Endothelial cell of umbilical vein (primary cell): ENCODE measurements around the gene GPR25.

Experiments
- EZH2 ChIP-seq: IDR thresholded peaks from 2 replicates; pipeline ENCODE4 v1.6.1; 2012; ENCODE audit warnings: borderline replicate concordance, low read depth, mild to moderate bottlenecking, moderate library complexity, low read length, inconsistent platforms; ENCODE audit not compliant: severe bottlenecking
- FOS ChIP-seq: IDR thresholded peaks from 2 replicates; pipeline ENCODE4 v1.6.1; 2011; ENCODE audit warnings: mild to moderate bottlenecking, low read length, moderate library complexity, borderline replicate concordance; ENCODE audit not compliant: insufficient read depth
- JUN ChIP-seq: IDR thresholded peaks from 2 replicates; pipeline ENCODE4 v1.6.1; 2011; ENCODE audit warnings: borderline replicate concordance, low read depth; ENCODE audit not compliant: insufficient read length, insufficient read depth
- MYC ChIP-seq: IDR thresholded peaks from one replicate; pipeline ENCODE4 v1.6.1; 2011; ENCODE audit warnings: mild to moderate bottlenecking, low read depth, low read length
- POLR2A ChIP-seq: IDR thresholded peaks from 2 replicates; pipeline ENCODE4 v1.6.1; 2012; ENCODE audit warnings: low read depth, mild to moderate bottlenecking, control low read depth, low read length
- POLR2AphosphoS5 ChIP-seq: IDR thresholded peaks from 2 replicates; pipeline ENCODE4 v1.6.1; 2012; ENCODE audit warnings: low read depth, mild to moderate bottlenecking, control low read depth, low read length, moderate library complexity; ENCODE audit not compliant: insufficient read depth
- TF ChIP-seq, protein P1 (sequence below), 2 donors: IDR thresholded peaks; 1 replicate in 1 of 2; 2 replicates in 1 of 2; pipeline ENCODE4 v1.5.1; 2011; ENCODE audit warnings: low read length in 2 of 2, mild to moderate bottlenecking in 2 of 2, moderate library complexity in 2 of 2, control low read depth in 1 of 2, inconsistent platforms in 1 of 2, low read depth in 1 of 2; ENCODE audit not compliant: insufficient read depth in 1 of 2; ENCODE audit errors: extremely low read depth in 1 of 2
- TF ChIP-seq, protein P2 (sequence below): IDR thresholded peaks from 2 replicates; pipeline ENCODE4 v1.6.1; 2011; ENCODE audit not compliant: insufficient read depth, insufficient read length

DNA sequence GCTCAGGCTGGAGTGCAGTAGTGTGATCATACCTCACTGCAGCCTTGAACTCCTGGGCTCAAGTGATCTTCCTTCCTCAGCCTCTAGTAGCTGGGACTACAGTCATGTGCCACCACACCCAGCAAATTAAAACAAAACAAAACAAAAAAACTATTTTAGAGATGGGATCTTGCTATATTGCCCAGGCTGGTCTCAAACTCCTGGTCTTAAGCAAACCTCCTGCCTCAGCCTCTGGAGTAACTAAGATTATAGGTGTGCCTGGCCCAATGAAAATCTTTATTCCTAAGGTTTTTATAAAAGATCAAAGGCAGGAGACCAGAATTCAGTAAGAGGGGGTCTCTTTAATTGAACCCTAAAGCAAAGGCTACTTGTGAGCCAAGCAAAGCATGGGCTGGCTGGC is 32.0 kb downstream of the GPR25 start:
- TF ChIP-seq, protein P1, sequence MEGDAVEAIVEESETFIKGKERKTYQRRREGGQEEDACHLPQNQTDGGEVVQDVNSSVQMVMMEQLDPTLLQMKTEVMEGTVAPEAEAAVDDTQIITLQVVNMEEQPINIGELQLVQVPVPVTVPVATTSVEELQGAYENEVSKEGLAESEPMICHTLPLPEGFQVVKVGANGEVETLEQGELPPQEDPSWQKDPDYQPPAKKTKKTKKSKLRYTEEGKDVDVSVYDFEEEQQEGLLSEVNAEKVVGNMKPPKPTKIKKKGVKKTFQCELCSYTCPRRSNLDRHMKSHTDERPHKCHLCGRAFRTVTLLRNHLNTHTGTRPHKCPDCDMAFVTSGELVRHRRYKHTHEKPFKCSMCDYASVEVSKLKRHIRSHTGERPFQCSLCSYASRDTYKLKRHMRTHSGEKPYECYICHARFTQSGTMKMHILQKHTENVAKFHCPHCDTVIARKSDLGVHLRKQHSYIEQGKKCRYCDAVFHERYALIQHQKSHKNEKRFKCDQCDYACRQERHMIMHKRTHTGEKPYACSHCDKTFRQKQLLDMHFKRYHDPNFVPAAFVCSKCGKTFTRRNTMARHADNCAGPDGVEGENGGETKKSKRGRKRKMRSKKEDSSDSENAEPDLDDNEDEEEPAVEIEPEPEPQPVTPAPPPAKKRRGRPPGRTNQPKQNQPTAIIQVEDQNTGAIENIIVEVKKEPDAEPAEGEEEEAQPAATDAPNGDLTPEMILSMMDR (IDR thresholded peaks at IDR 0.05; ENCODE audit: extremely low read depth in 1 of 2, insufficient read depth in 1 of 2, low read depth in 1 of 2, low read length in 2 of 2) = no peak
- TF ChIP-seq EZH2 = no peak
- no peak for TF ChIP-seq MYC
- TF ChIP-seq FOS = no peak
- TF ChIP-seq POLR2A = no peak
- TF ChIP-seq POLR2AphosphoS5 = no peak
- TF ChIP-seq, protein P2, sequence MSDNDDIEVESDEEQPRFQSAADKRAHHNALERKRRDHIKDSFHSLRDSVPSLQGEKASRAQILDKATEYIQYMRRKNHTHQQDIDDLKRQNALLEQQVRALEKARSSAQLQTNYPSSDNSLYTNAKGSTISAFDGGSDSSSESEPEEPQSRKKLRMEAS = no peak
- TF ChIP-seq JUN = no peak
